ENCODE data around the gene TSPAN9. TPM values are rescaled to one million over a fixed set of nuclear protein-coding genes. Genes with fewer than 3 reads are reported as not detected.

TSPAN9 gene
- total RNA-seq, 1 experiment from 2014 or later = 7.7 TPM

GRCh38 chr12:3179731-3180130, 102.6 kb downstream of the TSPAN9 start:
- no peak for ATAC-seq
- H3K4me1 ChIP-seq (ENCODE audit: control insufficient read depth, insufficient read depth, low read length) = no peaks in the 10 kb centered on the region
- no TSS peak for BruUV-seq (replicated peaks)
- no peak for DNase-seq (ENCODE audit: low read depth, low spot score)
- H3K36me3 ChIP-seq (ENCODE audit: control insufficient read depth, insufficient read depth, low read length) = no peaks in the 10 kb centered on the region
- POLR2A ChIA-PET = no interaction called here
- intact Hi-C loops (cut with micrococcal nuclease; ENCODE audit: unreplicated experiment) = no loop called here
- TF ChIP-seq TCF7L2 (IDR thresholded peaks at IDR 0.05; ENCODE audit: low read depth, low read length) (no peak), REST (IDR thresholded peaks at IDR 0.05; ENCODE audit: insufficient read depth in 1 of 2, low read depth in 2 of 2, low read length in 1 of 2) (no peak), POLR2AphosphoS5 (IDR thresholded peaks at IDR 0.05; ENCODE audit: low read depth, low read length) (no peak), SIN3A (IDR thresholded peaks at IDR 0.05; ENCODE audit: borderline replicate concordance, insufficient read depth, low read depth, low read length) (no peak)
- TF ChIP-seq, protein P1, sequence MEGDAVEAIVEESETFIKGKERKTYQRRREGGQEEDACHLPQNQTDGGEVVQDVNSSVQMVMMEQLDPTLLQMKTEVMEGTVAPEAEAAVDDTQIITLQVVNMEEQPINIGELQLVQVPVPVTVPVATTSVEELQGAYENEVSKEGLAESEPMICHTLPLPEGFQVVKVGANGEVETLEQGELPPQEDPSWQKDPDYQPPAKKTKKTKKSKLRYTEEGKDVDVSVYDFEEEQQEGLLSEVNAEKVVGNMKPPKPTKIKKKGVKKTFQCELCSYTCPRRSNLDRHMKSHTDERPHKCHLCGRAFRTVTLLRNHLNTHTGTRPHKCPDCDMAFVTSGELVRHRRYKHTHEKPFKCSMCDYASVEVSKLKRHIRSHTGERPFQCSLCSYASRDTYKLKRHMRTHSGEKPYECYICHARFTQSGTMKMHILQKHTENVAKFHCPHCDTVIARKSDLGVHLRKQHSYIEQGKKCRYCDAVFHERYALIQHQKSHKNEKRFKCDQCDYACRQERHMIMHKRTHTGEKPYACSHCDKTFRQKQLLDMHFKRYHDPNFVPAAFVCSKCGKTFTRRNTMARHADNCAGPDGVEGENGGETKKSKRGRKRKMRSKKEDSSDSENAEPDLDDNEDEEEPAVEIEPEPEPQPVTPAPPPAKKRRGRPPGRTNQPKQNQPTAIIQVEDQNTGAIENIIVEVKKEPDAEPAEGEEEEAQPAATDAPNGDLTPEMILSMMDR (IDR thresholded peaks at IDR 0.05) = no peak
- no peaks in the 10 kb centered on the region for H3K27me3 ChIP-seq (ENCODE audit: control insufficient read depth, insufficient read depth, low read length)
- no peak overlapping the region for H3K4me3 ChIP-seq (ENCODE audit: low read depth in 2 of 2, low read length in 2 of 2)
- H3K27ac ChIP-seq (ENCODE audit: low read length) = no peak overlapping the region
- CTCF ChIA-PET = no interaction called here
- in situ Hi-C loops (cut with HindIII; ENCODE audit: low pct_unique_long_range_greater_than_20kb, low sequenced_read_pairs) = no loop called here
- no peaks in the 10 kb centered on the region for H3K9me3 ChIP-seq (ENCODE audit: control insufficient read depth, insufficient read depth, low read depth, low read length)

DNA sequence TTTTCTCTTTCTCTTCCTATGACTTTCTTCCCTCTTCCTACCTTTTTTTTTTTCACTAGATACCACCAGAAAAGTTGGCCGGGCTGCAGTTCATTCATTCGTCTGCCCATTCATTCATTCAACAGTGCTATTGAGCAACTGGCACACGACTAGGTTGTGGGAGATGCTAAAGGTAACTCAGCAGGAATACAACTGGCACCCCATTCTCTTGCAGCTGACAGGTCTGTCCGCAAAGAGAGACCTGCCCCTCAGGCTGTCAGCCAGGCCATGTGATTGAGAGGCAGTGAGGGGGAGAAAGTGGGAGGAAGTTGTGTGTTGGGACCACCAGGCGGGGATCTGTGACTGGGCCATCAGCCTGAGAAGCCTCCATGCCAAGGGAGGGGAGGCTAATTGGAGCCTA, 105.2 kb downstream of the TSPAN9 start:
- H3K4me1 ChIP-seq (ENCODE audit: control insufficient read depth, insufficient read depth, low read length) = no peaks in the 10 kb centered on the region
- no TSS peak for BruUV-seq (replicated peaks)
- H3K9me3 ChIP-seq (ENCODE audit: control insufficient read depth, insufficient read depth, low read depth, low read length) = no peaks in the 10 kb centered on the region
- no peaks in the 10 kb centered on the region for H3K27me3 ChIP-seq (ENCODE audit: control insufficient read depth, insufficient read depth, low read length)
- no peak overlapping the region for H3K27ac ChIP-seq (ENCODE audit: low read length)
- ATAC-seq (no peak), DNase-seq (ENCODE audit: low read depth, low spot score) (no peak)
- intact Hi-C loops (cut with micrococcal nuclease; ENCODE audit: unreplicated experiment) (no loop called here), in situ Hi-C loops (cut with HindIII; ENCODE audit: low pct_unique_long_range_greater_than_20kb, low sequenced_read_pairs) (no loop called here)
- ChIA-PET CTCF (interaction anchor here (0.6 kb wide), 1 partner anchor 27 kb away, joined by 10 read pairs; no protein-coding TSS in a partner anchor), POLR2A (no interaction called here)
- no peak for TF ChIP-seq SIN3A (IDR thresholded peaks at IDR 0.05; ENCODE audit: borderline replicate concordance, insufficient read depth, low read depth, low read length)
- TF ChIP-seq, protein P1 (IDR thresholded peaks at IDR 0.05) = no peak
- no peak for TF ChIP-seq REST (IDR thresholded peaks at IDR 0.05; ENCODE audit: insufficient read depth in 1 of 2, low read depth in 2 of 2, low read length in 1 of 2)
- no peak for TF ChIP-seq TCF7L2 (IDR thresholded peaks at IDR 0.05; ENCODE audit: low read depth, low read length)
- no peak for TF ChIP-seq POLR2AphosphoS5 (IDR thresholded peaks at IDR 0.05; ENCODE audit: low read depth, low read length)
- H3K36me3 ChIP-seq (ENCODE audit: control insufficient read depth, insufficient read depth, low read length) = no peaks in the 10 kb centered on the region
- H3K4me3 ChIP-seq (ENCODE audit: low read depth in 2 of 2, low read length in 2 of 2) = no peak overlapping the region
